Sigmoid colon (tissue), 7 donors: ENCODE results near the gene MRTO4. TPM values are rescaled to one million over a fixed set of nuclear protein-coding genes. Genes with fewer than 3 reads are reported as not detected.
A peak's percentile ranks its signal among the peaks of the same experiment; 100 is the strongest.
"Not testable (repeated sequence)": the region's sequence is repeated elsewhere in the genome, so short reads cannot be mapped to it uniquely, and the experiment has no call there.

Source experiments
- DNase-seq: peaks from one replicate; pipeline ENCODE4 v3.0.0-alpha.2; 2019
- H3K27ac ChIP-seq, 4 donors: fragments of 200-600 bp; sonication (generic); one replicate each; pipeline ENCODE4 v1.5.1; 2016 to 2019; ENCODE audit warnings: mild to moderate bottlenecking in 1 of 4
- H3K27me3 ChIP-seq, 3 donors: fragments of 200-600 bp; sonication (generic); one replicate each; pipeline ENCODE4 v1.5.1; 2019; ENCODE audit warnings: mild to moderate bottlenecking in 1 of 3
- H3K36me3 ChIP-seq, 4 donors: fragments of 200-600 bp; sonication (generic); one replicate each; pipeline ENCODE4 v1.5.1; 2016 to 2019
- H3K4me1 ChIP-seq, 4 donors: fragments of 200-600 bp; sonication (generic); one replicate each; pipeline ENCODE4 v1.5.1; 2017 to 2019
- H3K4me3 ChIP-seq, 4 donors: fragments of 200-600 bp; sonication (generic); one replicate each; pipeline ENCODE4 v1.5.1; 2017 to 2019; ENCODE audit warnings: mild to moderate bottlenecking in 2 of 4, moderate library complexity in 1 of 4
- H3K9me3 ChIP-seq, 4 donors: fragments of 200-600 bp in 3 of 4; sonication (generic) in 3 of 4; one replicate each; pipeline versions ENCODE4 v1.5.1 to v1.6.1; 2013 to 2019
- EP300 ChIP-seq, 4 donors: sonication (generic); formaldehyde crosslinking; IDR thresholded peaks; one replicate each; pipeline ENCODE4 v1.6.1; 2017; ENCODE audit warnings: antibody characterized with exemption in 4 of 4
- POLR2A ChIP-seq, 2 donors: fragments of 450-650 bp; IDR thresholded peaks; one replicate each; pipeline ENCODE4 v1.6.1; 2016; ENCODE audit warnings: antibody characterized with exemption in 2 of 2, mild to moderate bottlenecking in 2 of 2, moderate library complexity in 2 of 2
- POLR2AphosphoS5 ChIP-seq, 4 donors: sonication (generic); formaldehyde crosslinking; IDR thresholded peaks; one replicate each; pipeline ENCODE4 v1.6.1; 2017; ENCODE audit warnings: antibody characterized with exemption in 4 of 4
- WGBS, 2 donors: extraction: QIAGEN DNeasy Blood & Tissue Kit; methylation state at CpG; one replicate each; pipeline ENCODE4 v1.1.7; 2013; 5-methylcytosine and 5-hydroxymethylcytosine counted together
- intact Hi-C: fragments of 100-400 bp; cut with DNase I; formaldehyde crosslinking; loops from one replicate; pipeline ENCODE4 v1.15.1; 2023
- polyA plus RNA-seq, 3 donors: library from polyadenylated mRNA; stranded (reverse); fragments of 200-250 nt; gene quantifications; one replicate each; pipeline ENCODE4 v1.2.3, GENCODE V29; 2013
- total RNA-seq, 4 donors: library from RNA; depleted of rRNA; stranded (reverse); fragments of >200 nt; gene quantifications; one replicate each; pipeline ENCODE4 v1.1.0, GENCODE V29; 2016
- TF ChIP-seq, protein P1 (sequence below), 4 experiments: fragments of 450-650 bp in 3 of 4; fragments of 200-600 bp in 1 of 4; IDR thresholded peaks; one replicate each; pipeline ENCODE4 v1.5.1; 2016 to 2019; ENCODE audit warnings: antibody characterized with exemption in 4 of 4, mild to moderate bottlenecking in 3 of 4, moderate library complexity in 2 of 4
- donor health status: healthy with polysubstance abuse.
- donor health status: Bipolar disorder and iron deficiency.
- donor health status: healthy.

The MRTO4 gene
- total and polyA plus RNA-seq, 7 donors: 10.8 to 44.1 (median 15.0) TPM

DNA sequence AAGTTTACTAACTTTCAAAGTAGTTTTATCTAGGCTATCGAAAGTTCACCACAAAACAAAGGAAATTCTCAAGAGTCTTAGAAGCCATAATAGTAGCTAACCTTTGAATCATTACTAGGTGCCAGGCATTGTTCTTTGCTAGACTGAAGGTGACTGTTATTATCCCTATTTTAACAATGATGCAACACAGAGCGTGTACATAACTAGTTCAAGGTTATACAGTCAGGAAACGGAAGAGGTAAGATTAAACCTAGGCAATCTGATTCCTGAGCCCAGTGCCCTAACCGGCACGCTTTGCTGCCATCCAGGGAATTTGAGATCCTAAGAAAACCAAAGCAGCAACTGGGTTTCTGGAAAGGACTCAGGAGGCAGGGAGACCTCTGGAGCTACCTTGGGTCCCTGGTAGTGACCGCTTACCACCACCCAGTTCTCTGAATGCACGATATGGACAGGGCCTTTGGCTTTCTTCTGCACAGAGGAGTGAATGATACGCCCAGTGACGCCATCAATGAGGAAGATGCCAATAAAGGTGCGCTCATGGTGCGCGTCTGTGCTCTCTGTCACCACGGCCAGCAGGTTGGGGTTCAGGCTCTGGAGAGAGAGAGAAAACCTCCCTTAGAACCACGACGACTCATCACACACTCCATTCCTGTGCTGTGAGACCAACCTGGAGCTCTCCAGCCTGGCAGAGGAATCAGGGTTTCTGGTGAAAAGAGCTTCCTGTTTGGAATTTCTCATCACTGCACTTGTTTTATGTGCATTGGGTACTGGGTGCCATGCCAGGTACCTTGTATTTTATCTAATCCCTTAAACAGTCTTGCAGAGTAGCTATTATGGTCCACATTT lies 28.4 kb upstream of the MRTO4 start:
- Histone ChIP-seq H3K36me3 (peaks cover 14 to 100% (median 41%) of the 10 kb centered on the region in 4 donors), H3K27me3 (no peaks in the 10 kb centered on the region), H3K4me1 (no peaks in the 10 kb centered on the region), H3K9me3 (no peaks in the 10 kb centered on the region), H3K4me3 (no peak overlapping the region), H3K27ac (no peak overlapping the region)
- WGBS, 2 donors: 85 to 92% methylated on average over 15 of the region's 15 CpGs
- TF ChIP-seq, protein P1, sequence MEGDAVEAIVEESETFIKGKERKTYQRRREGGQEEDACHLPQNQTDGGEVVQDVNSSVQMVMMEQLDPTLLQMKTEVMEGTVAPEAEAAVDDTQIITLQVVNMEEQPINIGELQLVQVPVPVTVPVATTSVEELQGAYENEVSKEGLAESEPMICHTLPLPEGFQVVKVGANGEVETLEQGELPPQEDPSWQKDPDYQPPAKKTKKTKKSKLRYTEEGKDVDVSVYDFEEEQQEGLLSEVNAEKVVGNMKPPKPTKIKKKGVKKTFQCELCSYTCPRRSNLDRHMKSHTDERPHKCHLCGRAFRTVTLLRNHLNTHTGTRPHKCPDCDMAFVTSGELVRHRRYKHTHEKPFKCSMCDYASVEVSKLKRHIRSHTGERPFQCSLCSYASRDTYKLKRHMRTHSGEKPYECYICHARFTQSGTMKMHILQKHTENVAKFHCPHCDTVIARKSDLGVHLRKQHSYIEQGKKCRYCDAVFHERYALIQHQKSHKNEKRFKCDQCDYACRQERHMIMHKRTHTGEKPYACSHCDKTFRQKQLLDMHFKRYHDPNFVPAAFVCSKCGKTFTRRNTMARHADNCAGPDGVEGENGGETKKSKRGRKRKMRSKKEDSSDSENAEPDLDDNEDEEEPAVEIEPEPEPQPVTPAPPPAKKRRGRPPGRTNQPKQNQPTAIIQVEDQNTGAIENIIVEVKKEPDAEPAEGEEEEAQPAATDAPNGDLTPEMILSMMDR (IDR thresholded peaks at IDR 0.05): no peak
- TF ChIP-seq POLR2A (IDR thresholded peaks at IDR 0.05) (no peak), POLR2AphosphoS5 (IDR thresholded peaks at IDR 0.05) (no peak), EP300 (IDR thresholded peaks at IDR 0.05) (no peak)
- no peak for DNase-seq
- intact Hi-C loops: no loop called here

DNA sequence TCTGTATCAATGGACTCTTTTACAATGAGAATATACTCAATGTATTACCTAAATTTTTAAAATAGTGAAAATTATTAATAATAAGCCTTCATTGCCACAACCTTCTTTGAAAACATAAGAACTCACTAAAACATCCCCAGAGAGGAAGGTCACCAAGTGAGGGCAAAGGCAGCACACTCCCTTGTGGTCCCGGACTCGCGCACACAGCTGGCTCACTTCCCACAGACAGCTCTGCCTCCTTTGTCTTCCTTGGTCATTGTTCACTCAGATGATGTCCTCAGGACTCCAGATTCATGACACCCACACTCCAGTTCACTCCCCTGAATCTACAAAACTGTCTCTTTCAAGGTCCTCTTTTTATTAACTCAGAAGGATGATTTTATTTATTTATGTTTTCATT lies 22.4 kb upstream of the MRTO4 start:
- no peak for TF ChIP-seq POLR2AphosphoS5 (IDR thresholded peaks at IDR 0.05)
- no peak for TF ChIP-seq POLR2A (IDR thresholded peaks at IDR 0.05)
- no peak for TF ChIP-seq EP300 (IDR thresholded peaks at IDR 0.05)
- TF ChIP-seq, protein P1 (IDR thresholded peaks at IDR 0.05): no peak
- Histone ChIP-seq H3K27ac (no peak overlapping the region), H3K36me3 (peaks cover 6 to 91% (median 30%) of the 10 kb centered on the region in 4 donors), H3K4me1 (peaks cover 0 to 33% (median 33%) of the 10 kb centered on the region in 4 donors), H3K27me3 (no peaks in the 10 kb centered on the region), H3K4me3 (no peak overlapping the region), H3K9me3 (no peaks in the 10 kb centered on the region)
- 78 to 81% methylated on average over 3 of the region's 3 CpGs for WGBS, 2 donors
- intact Hi-C loops: no loop called here
- DNase-seq: no peak

DNA sequence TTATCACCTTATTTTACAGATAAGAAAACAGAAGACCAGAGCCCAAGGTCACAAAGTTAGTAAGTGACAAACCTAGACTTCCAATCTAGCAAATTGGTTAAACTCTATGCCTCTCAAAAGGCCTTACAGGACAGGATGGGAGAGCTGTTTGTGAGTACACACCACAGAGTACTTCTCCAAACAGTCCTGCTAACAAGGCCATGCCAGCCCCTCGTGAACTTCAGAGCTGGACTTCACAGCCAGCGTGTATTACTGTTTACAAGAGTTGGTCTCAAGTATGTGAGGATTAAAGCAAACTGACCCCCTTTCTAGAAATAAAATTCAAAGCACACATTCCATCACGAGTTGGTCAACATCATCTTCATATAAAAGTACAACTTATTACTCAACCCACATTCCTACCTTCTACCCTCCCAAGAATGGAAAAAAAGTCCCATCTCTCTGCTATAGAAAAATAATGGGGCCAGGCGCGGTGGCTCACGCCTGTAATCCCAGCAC lies 21.7 kb upstream of the MRTO4 start:
- WGBS, 2 donors: 86 to 87% methylated on average over 6 of the region's 6 CpGs
- Histone ChIP-seq H3K9me3 (no peaks in the 10 kb centered on the region), H3K4me1 (peaks cover 0 to 39% (median 37%) of the 10 kb centered on the region in 4 donors), H3K4me3 (no peak overlapping the region), H3K27me3 (no peaks in the 10 kb centered on the region), H3K36me3 (peaks cover 6 to 91% (median 27%) of the 10 kb centered on the region in 4 donors), H3K27ac (no peak overlapping the region)
- intact Hi-C loops: no loop called here
- DNase-seq: no peak
- TF ChIP-seq POLR2A (IDR thresholded peaks at IDR 0.05) (no peak), EP300 (IDR thresholded peaks at IDR 0.05) (no peak)
- TF ChIP-seq, protein P1 (IDR thresholded peaks at IDR 0.05): no peak

DNA sequence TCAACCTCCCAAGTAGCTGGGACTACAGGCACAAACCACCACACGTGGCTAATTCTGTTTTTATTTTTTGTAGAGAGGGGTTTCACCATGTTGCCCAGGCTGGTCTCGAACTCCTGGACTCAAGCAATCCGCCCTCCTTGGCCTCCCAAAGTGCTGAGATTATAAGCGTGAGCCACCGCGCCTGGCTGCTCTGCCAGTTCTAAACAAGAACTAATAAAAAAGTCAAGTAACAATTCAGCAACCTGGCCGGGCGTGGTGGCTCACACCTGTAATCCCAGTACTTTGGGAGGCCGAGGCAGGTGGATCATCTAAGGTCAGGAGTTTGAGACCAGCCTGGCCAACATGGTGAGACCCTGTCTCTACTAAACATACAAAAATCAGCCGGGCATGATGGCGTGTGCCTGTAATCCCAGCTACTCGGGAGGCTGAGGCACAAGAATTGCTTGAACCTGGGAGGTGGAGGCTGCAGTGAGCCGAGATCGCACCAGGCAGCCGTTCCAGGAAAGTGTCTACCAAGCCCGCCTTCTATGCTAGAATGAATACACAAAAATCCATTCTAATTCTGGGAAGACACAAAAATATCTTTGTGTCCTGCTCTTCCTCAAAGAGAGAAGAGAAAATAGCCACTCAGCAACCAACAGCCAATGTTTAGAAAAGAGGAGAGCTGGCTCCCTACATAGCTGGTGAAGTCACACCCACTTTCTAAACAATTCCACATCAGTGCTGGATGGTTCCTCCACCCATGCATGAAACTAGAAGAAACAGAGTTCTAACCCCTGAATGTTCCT lies 19.7 kb upstream of the MRTO4 start:
- TF ChIP-seq POLR2AphosphoS5 (IDR thresholded peaks at IDR 0.05): peak in 3 of 4 donors; percentile 50 to 61 (median 58)
- 88 to 91% methylated on average over 16 of the region's 16 CpGs for WGBS, 2 donors
- Histone ChIP-seq H3K27ac (peak overlapping the region; percentile 64 to 81 (median 73)), H3K4me1 (peaks cover 0 to 39% (median 37%) of the 10 kb centered on the region in 4 donors), H3K36me3 (peaks cover 0 to 91% (median 21%) of the 10 kb centered on the region in 4 donors)
- DNase-seq, intact Hi-C loops, H3K27me3 ChIP-seq, H3K4me3 ChIP-seq, H3K9me3 ChIP-seq: not testable (repeated sequence)

DNA sequence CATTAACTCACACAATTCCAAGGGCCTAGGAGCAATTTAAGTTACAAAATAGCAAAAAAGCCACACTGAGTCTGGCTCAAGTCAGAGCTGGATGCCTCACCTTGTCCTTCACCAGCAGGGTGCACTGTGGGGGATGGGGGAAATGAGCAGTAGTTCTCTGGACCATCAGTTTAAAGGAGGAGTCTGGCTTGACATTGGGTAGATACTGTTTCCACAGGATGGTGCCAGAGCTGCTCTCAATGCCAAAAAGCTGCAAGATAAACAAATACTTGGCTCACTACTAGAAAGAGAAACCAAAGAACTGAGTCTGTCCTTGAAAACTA lies 19.1 kb upstream of the MRTO4 start:
- no peaks in the 10 kb centered on the region for H3K27me3 ChIP-seq
- H3K9me3 ChIP-seq: no peaks in the 10 kb centered on the region
- H3K4me1 ChIP-seq: peaks cover 0 to 39% (median 37%) of the 10 kb centered on the region in 4 donors
- peaks cover 3 to 91% (median 23%) of the 10 kb centered on the region in 4 donors for H3K36me3 ChIP-seq
- intact Hi-C loops: no loop called here
- TF ChIP-seq, protein P1 (IDR thresholded peaks at IDR 0.05): peak in 2 of 4 experiments; percentile 7 to 40
- TF ChIP-seq POLR2AphosphoS5 (IDR thresholded peaks at IDR 0.05): no peak
- peak; percentile 79 for DNase-seq
- peak overlapping the region; percentile 64 to 81 (median 73) for H3K27ac ChIP-seq
- no peak overlapping the region for H3K4me3 ChIP-seq
